ENCODE data around the gene SPSB3.

SPSB3 gene

GRCh38 chr16:1780677-1781072 lies 1.7 kb downstream of the SPSB3 start:
- 89 to 94% methylated on average over 6 of the region's 6 CpGs for WGBS, 2 experiments
- Histone ChIP-seq H3K4me1 (ENCODE audit: control insufficient read depth, insufficient read depth, low read length) (peaks cover 9% of the 10 kb centered on the region), H3K36me3 (ENCODE audit: control insufficient read depth, insufficient read depth, low read length) (peaks cover 17% of the 10 kb centered on the region), H3K9me3 (ENCODE audit: control insufficient read depth, low read length) (no peaks in the 10 kb centered on the region), H3K4me3 (ENCODE audit: insufficient read depth, low read depth, low read length) (no peak overlapping the region), H3K27ac (ENCODE audit: insufficient read depth, low read depth, low read length, poor library complexity, severe bottlenecking) (no peak overlapping the region), H3K27me3 (ENCODE audit: control insufficient read depth, insufficient read depth, low read length, poor library complexity, severe bottlenecking) (no peaks in the 10 kb centered on the region)

GRCh38 chr16:1779741-1780676 lies 2.4 kb downstream of the SPSB3 start:
- Histone ChIP-seq H3K27me3 (ENCODE audit: control insufficient read depth, insufficient read depth, low read length, poor library complexity, severe bottlenecking) (no peaks in the 10 kb centered on the region), H3K36me3 (ENCODE audit: control insufficient read depth, insufficient read depth, low read length) (peaks cover 19% of the 10 kb centered on the region)
- WGBS, 2 experiments = 93% methylated on average over 27 of the region's 27 CpGs

GRCh38 chr16:1779234-1779701 lies 3.1 kb downstream of the SPSB3 start:
- Histone ChIP-seq H3K9me3 (ENCODE audit: control insufficient read depth, low read length) (no peaks in the 10 kb centered on the region), H3K4me3 (ENCODE audit: insufficient read depth, low read depth, low read length) (no peak overlapping the region), H3K27ac (ENCODE audit: insufficient read depth, low read depth, low read length, poor library complexity, severe bottlenecking) (no peak overlapping the region), H3K36me3 (ENCODE audit: control insufficient read depth, insufficient read depth, low read length) (peaks cover 19% of the 10 kb centered on the region), H3K4me1 (ENCODE audit: control insufficient read depth, insufficient read depth, low read length) (peaks cover 10% of the 10 kb centered on the region), H3K27me3 (ENCODE audit: control insufficient read depth, insufficient read depth, low read length, poor library complexity, severe bottlenecking) (no peaks in the 10 kb centered on the region)
- 92 to 93% methylated on average over 8 of the region's 8 CpGs for WGBS, 2 experiments

More at GRCh38 chr16:1779741-1780676, 2.4 kb downstream of the SPSB3 start:
- H3K9me3 ChIP-seq (ENCODE audit: control insufficient read depth, low read length) = no peaks in the 10 kb centered on the region
- H3K4me3 ChIP-seq (ENCODE audit: insufficient read depth, low read depth, low read length) = no peak overlapping the region
- H3K27ac ChIP-seq (ENCODE audit: insufficient read depth, low read depth, low read length, poor library complexity, severe bottlenecking) = no peak overlapping the region
- H3K4me1 ChIP-seq (ENCODE audit: control insufficient read depth, insufficient read depth, low read length) = peaks cover 9% of the 10 kb centered on the region

- 92 to 93% methylated on average over 34 of the region's 34 CpGs for WGBS, 2 experiments
- peaks cover 15% of the 10 kb centered on the region for H3K4me1 ChIP-seq (ENCODE audit: control insufficient read depth, insufficient read depth, low read length)
- no peaks in the 10 kb centered on the region for H3K27me3 ChIP-seq (ENCODE audit: control insufficient read depth, insufficient read depth, low read length, poor library complexity, severe bottlenecking)
- no peak overlapping the region for H3K27ac ChIP-seq (ENCODE audit: insufficient read depth, low read depth, low read length, poor library complexity, severe bottlenecking)
- H3K36me3 ChIP-seq (ENCODE audit: control insufficient read depth, insufficient read depth, low read length) = peaks cover 19% of the 10 kb centered on the region
- H3K4me3 ChIP-seq (ENCODE audit: insufficient read depth, low read depth, low read length) = no peak overlapping the region
- H3K9me3 ChIP-seq (ENCODE audit: control insufficient read depth, low read length) = no peaks in the 10 kb centered on the region
Measured at GRCh38 chr16:1778200-1779179, 3.9 kb downstream of the SPSB3 start.

GRCh38 chr16:1777375-1778199 lies 4.8 kb downstream of the SPSB3 start:
- H3K9me3 ChIP-seq (ENCODE audit: control insufficient read depth, low read length) = no peaks in the 10 kb centered on the region
- H3K36me3 ChIP-seq (ENCODE audit: control insufficient read depth, insufficient read depth, low read length) = peaks cover 19% of the 10 kb centered on the region
- peaks cover 15% of the 10 kb centered on the region for H3K4me1 ChIP-seq (ENCODE audit: control insufficient read depth, insufficient read depth, low read length)
- H3K27ac ChIP-seq (ENCODE audit: insufficient read depth, low read depth, low read length, poor library complexity, severe bottlenecking) = no peak overlapping the region
- no peaks in the 10 kb centered on the region for H3K27me3 ChIP-seq (ENCODE audit: control insufficient read depth, insufficient read depth, low read length, poor library complexity, severe bottlenecking)
- WGBS, 2 experiments = 94 to 95% methylated on average over 36 of the region's 36 CpGs
- no peak overlapping the region for H3K4me3 ChIP-seq (ENCODE audit: insufficient read depth, low read depth, low read length)

- Histone ChIP-seq H3K9me3 (ENCODE audit: control insufficient read depth, low read length) (no peaks in the 10 kb centered on the region), H3K27ac (ENCODE audit: insufficient read depth, low read depth, low read length, poor library complexity, severe bottlenecking) (no peak overlapping the region), H3K27me3 (ENCODE audit: control insufficient read depth, insufficient read depth, low read length, poor library complexity, severe bottlenecking) (no peaks in the 10 kb centered on the region), H3K36me3 (ENCODE audit: control insufficient read depth, insufficient read depth, low read length) (peaks cover 19% of the 10 kb centered on the region), H3K4me3 (ENCODE audit: insufficient read depth, low read depth, low read length) (no peak overlapping the region), H3K4me1 (ENCODE audit: control insufficient read depth, insufficient read depth, low read length) (peaks cover 15% of the 10 kb centered on the region)
- WGBS, 2 experiments = 95 to 96% methylated on average over 22 of the region's 22 CpGs
Measured at GRCh38 chr16:1776991-1777374, 5.4 kb downstream of the SPSB3 start.

- H3K27ac ChIP-seq (ENCODE audit: insufficient read depth, low read depth, low read length, poor library complexity, severe bottlenecking) = no peak overlapping the region
- H3K36me3 ChIP-seq (ENCODE audit: control insufficient read depth, insufficient read depth, low read length) = peaks cover 19% of the 10 kb centered on the region
- WGBS, 2 experiments = 92 to 96% methylated on average over 13 of the region's 13 CpGs
- no peaks in the 10 kb centered on the region for H3K27me3 ChIP-seq (ENCODE audit: control insufficient read depth, insufficient read depth, low read length, poor library complexity, severe bottlenecking)
- no peak overlapping the region for H3K4me3 ChIP-seq (ENCODE audit: insufficient read depth, low read depth, low read length)
- peaks cover 15% of the 10 kb centered on the region for H3K4me1 ChIP-seq (ENCODE audit: control insufficient read depth, insufficient read depth, low read length)
- no peaks in the 10 kb centered on the region for H3K9me3 ChIP-seq (ENCODE audit: control insufficient read depth, low read length)
Measured at GRCh38 chr16:1776672-1776955, 5.8 kb downstream of the SPSB3 start.

GRCh38 chr16:1775846-1776671 lies 6.3 kb downstream of the SPSB3 start:
- no peak overlapping the region for H3K27ac ChIP-seq (ENCODE audit: insufficient read depth, low read depth, low read length, poor library complexity, severe bottlenecking)
- 93 to 94% methylated on average over 28 of the region's 28 CpGs for WGBS, 2 experiments
- H3K27me3 ChIP-seq (ENCODE audit: control insufficient read depth, insufficient read depth, low read length, poor library complexity, severe bottlenecking) = no peaks in the 10 kb centered on the region
- H3K36me3 ChIP-seq (ENCODE audit: control insufficient read depth, insufficient read depth, low read length) = peaks cover 19% of the 10 kb centered on the region
- H3K9me3 ChIP-seq (ENCODE audit: control insufficient read depth, low read length) = no peaks in the 10 kb centered on the region
- no peak overlapping the region for H3K4me3 ChIP-seq (ENCODE audit: insufficient read depth, low read depth, low read length)
- H3K4me1 ChIP-seq (ENCODE audit: control insufficient read depth, insufficient read depth, low read length) = peaks cover 10% of the 10 kb centered on the region

All from ectodermal cell (in vitro differentiated cells).